PFSK-1 (cell line): ENCODE results near the gene ATG9B.

Source experiments
- FOXP2 ChIP-seq: optimal IDR thresholded peaks from 2 replicates; pipeline ENCODE3; 2011; ENCODE audit warnings: borderline replicate concordance, control low read depth, inconsistent platforms; ENCODE audit not compliant: insufficient read depth; ENCODE audit errors: extremely low read length, extremely low read depth
- POLR2AphosphoS5 ChIP-seq: IDR thresholded peaks from 2 replicates; pipeline ENCODE4 v1.6.1; 2012; ENCODE audit warnings: low read depth, mild to moderate bottlenecking, control low read depth, low read length, moderate library complexity
- SIN3A ChIP-seq: IDR thresholded peaks from 2 replicates; pipeline ENCODE4 v1.6.1; 2012; ENCODE audit warnings: mild to moderate bottlenecking, low read length, moderate library complexity, borderline replicate concordance; ENCODE audit not compliant: insufficient read depth
- TAF1 ChIP-seq: IDR thresholded peaks from 2 replicates; pipeline ENCODE4 v1.6.1; 2012; ENCODE audit warnings: low read length, control low read depth, borderline replicate concordance; ENCODE audit not compliant: insufficient read depth
- TF ChIP-seq, protein P1 (sequence below), 2 experiments: IDR thresholded peaks; 2 replicates each; pipeline versions ENCODE4 v1.6.1 to v1.8.0; 2011 to 2012; ENCODE audit warnings: low read depth in 2 of 2, low read length in 2 of 2, control low read depth in 1 of 2, inconsistent platforms in 1 of 2, mild to moderate bottlenecking in 1 of 2, moderate library complexity in 1 of 2; ENCODE audit not compliant: insufficient read depth in 1 of 2

ATG9B gene

DNA sequence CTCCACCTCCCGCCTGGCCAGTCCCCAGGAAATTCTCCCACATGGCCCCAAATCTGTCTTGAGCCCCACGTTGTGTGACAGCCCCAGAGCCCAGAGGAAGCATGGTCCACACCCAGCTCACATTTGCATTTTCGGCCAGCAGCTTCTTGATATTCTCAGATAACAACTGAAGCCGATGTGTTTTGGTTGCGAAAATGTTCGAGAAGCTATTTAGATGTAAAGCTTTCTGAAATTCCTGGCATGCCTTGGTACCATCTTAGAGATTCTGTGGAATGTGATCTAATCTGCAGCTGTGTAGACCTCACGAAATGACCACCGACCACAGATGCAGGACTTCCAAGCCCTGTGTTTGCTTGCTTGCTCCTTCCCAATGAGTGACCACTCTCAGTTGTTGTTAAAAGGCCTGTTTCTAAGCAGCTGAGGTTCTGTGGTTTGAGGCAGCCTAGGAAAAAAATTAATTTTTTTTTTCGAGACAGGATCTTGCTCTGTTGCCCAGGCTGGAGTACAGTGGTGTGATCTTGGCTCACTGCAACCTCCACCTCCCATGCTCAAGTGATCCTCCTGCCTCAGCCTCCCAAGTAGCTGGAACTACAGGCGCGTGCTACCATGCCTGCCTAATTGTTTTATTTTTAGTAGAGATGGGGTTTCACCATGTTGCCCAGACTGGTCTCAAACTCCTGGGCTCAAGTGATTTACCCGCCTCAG, 43.9 kb upstream of the ATG9B start:
- TF ChIP-seq TAF1: no peak
- TF ChIP-seq POLR2AphosphoS5: no peak
- TF ChIP-seq, protein P1, sequence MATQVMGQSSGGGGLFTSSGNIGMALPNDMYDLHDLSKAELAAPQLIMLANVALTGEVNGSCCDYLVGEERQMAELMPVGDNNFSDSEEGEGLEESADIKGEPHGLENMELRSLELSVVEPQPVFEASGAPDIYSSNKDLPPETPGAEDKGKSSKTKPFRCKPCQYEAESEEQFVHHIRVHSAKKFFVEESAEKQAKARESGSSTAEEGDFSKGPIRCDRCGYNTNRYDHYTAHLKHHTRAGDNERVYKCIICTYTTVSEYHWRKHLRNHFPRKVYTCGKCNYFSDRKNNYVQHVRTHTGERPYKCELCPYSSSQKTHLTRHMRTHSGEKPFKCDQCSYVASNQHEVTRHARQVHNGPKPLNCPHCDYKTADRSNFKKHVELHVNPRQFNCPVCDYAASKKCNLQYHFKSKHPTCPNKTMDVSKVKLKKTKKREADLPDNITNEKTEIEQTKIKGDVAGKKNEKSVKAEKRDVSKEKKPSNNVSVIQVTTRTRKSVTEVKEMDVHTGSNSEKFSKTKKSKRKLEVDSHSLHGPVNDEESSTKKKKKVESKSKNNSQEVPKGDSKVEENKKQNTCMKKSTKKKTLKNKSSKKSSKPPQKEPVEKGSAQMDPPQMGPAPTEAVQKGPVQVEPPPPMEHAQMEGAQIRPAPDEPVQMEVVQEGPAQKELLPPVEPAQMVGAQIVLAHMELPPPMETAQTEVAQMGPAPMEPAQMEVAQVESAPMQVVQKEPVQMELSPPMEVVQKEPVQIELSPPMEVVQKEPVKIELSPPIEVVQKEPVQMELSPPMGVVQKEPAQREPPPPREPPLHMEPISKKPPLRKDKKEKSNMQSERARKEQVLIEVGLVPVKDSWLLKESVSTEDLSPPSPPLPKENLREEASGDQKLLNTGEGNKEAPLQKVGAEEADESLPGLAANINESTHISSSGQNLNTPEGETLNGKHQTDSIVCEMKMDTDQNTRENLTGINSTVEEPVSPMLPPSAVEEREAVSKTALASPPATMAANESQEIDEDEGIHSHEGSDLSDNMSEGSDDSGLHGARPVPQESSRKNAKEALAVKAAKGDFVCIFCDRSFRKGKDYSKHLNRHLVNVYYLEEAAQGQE (IDR thresholded peaks at IDR 0.05; ENCODE audit: insufficient read depth in 1 of 2, low read depth in 2 of 2, low read length in 2 of 2): no peak
- no peak for TF ChIP-seq FOXP2
- TF ChIP-seq SIN3A: no peak

DNA sequence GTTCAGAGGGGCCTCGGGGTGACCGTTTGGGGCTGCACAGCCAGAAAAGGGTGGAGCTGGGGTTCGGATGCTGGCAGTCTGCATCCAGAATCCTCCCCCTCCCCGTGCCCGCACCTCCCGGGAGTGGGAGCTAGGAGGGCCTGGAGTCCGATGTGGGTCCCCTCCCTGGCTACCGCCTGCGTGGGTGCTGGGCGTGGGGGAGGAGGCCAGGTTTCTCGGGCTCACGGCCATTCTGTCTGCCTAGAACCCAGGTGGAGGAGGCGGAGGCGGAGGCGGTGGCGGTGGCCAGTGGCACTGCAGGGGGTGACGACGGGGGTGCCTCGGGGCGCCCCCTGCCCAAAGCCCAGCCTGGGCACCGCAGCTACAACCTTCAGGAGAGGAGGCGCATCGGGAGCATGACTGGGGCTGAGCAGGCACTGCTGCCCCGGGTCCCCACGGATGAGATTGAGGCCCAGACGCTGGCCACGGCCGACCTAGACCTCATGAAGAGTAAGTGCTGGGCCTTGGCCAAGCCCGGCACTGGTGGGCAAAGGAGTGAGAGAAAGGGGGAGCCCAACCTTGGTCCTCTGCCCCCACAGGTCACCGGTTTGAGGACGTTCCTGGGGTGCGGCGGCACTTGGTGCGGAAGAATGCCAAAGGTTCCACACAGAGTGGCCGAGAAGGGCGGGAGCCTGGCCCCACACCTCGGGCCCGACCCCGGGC, 42.1 kb upstream of the ATG9B start:
- TF ChIP-seq, protein P1 (IDR thresholded peaks at IDR 0.05; ENCODE audit: insufficient read depth in 1 of 2, low read depth in 2 of 2, low read length in 2 of 2): no peak
- TF ChIP-seq POLR2AphosphoS5: no peak
- no peak for TF ChIP-seq FOXP2
- no peak for TF ChIP-seq SIN3A
- no peak for TF ChIP-seq TAF1

DNA sequence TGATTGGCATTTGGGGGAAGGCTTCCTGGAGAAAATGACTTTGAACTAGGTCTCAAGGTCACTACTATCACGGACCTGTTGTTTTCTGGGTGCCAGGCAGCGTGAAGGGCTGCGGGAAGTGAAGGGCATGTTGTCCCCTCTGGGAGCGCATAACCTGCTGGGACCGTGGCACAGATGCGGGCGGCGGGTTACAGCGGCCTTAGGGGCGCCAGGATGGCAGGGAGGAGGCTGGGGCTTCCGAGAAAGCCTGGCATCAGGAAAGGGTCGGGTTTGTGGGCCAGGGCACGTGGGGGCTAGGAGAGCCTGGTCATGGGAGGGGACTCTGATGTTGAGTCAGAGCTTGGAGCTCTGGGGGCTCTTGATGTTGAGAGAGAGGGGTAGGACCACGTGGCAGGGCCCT, 41.2 kb upstream of the ATG9B start:
- no peak for TF ChIP-seq TAF1
- no peak for TF ChIP-seq FOXP2
- TF ChIP-seq, protein P1 (IDR thresholded peaks at IDR 0.05; ENCODE audit: insufficient read depth in 1 of 2, low read depth in 2 of 2, low read length in 2 of 2): no peak
- TF ChIP-seq SIN3A: no peak
- no peak for TF ChIP-seq POLR2AphosphoS5

DNA sequence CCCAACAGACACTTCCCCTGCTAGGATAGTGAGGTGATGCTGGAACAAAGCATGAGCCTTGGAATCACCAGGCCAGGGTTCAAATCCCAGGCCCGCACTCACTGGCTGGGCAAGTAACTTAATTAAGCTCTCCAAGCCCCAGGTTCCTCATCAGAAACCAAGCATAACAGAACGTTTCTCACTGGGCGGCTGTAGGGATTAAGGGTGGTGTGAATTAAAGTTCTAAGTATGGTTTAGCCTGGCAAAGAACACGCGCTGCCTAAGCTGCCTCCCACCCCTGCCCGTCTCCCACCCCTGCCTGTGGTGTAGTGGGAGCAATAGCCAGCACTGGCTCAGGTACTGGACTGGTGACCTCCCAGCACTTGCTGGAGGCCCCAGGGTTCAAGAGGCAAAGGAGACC, 40.7 kb upstream of the ATG9B start:
- TF ChIP-seq POLR2AphosphoS5 (no peak), TAF1 (no peak)
- TF ChIP-seq, protein P1 (IDR thresholded peaks at IDR 0.05; ENCODE audit: insufficient read depth in 1 of 2, low read depth in 2 of 2, low read length in 2 of 2): no peak

DNA sequence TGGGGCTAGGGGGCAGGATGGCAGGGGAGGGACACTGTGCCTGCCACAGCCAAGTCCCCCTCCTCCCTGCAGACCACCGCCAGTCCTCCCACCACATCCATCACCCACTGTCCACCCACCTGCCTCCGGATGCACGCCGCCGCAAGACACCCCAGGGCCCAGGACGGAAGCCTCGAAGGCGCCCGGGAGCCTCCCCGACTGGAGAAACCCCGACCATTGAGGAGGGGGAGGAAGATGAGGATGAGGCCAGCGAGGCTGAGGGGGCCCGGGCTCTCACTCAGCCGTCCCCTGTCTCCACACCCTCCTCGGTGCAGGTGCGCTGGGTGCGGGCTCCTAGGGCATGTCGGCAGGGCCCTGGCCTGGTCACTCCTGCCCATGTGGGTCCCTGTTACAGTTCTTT, 40.2 kb upstream of the ATG9B start:
- TF ChIP-seq POLR2AphosphoS5 (no peak), TAF1 (no peak), FOXP2 (no peak), SIN3A (no peak)
- TF ChIP-seq, protein P1 (IDR thresholded peaks at IDR 0.05; ENCODE audit: insufficient read depth in 1 of 2, low read depth in 2 of 2, low read length in 2 of 2): no peak
